ENCODE results near the gene TSPAN33.

TSPAN33 gene

DNA sequence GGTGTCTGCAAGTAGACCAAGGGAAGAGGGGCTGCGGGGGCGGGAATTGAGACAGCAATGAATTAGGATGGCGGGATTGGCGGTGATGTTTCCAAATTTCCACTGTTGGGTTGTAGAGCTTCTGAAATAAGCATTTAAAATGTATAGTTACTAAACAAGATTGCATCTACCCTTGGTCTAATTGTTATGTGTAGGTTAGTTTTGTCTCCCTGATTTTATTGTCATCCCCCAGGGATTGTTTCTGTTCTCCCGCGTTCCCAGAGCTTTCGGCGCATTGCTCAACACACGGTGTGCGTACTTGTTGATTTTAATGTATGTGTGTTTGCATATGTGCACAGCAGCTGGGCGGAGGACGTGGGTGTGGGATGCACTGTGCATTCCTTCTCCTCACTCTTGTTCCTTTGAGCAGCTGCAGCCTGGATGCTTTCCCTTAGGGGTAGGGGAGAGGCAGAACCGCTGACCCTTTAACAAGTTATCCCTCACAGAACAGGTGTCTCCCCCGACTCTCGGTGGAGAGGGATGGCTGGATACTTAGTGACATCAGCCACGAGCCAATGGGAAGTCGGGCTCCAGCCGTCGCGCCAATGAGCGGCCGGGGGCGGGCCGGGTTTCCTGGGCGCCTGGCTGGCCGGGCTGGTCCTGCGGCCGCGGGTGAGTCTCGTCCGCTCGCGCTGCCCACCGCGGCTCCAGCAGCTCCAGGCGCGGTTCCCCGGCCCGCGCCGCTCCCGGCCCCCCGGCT lies at the start of gene TSPAN33:
Gene TSPAN33, plus strand, starts transcription at position 613 of the 739 bp plus-strand sequence. CDS start 274 bp downstream, outside the sequence.
- no peaks in the 10 kb centered on the region for H3K36me3 ChIP-seq (ENCODE audit: insufficient read depth, low read length)
- H2AFZ ChIP-seq (ENCODE audit: low read depth, low read length), result peak within 1 kb of the TSS; percentile 51
- peak within 1 kb of the TSS; percentile 10 to 56; a peak in 3 of 4 replicates for H3K4me3 ChIP-seq (ENCODE audit: low read depth in 1 of 2, low read length in 2 of 2)
- H3K4me2 ChIP-seq (ENCODE audit: insufficient read depth, low read length), result peak within 1 kb of the TSS; percentile 73
- peaks cover 14% of the 10 kb centered on the region for H3K4me1 ChIP-seq (ENCODE audit: insufficient read depth, low read length)
- peak within 1 kb of the TSS; percentile 45; the same call in 1 of the 2 replicates for H3K9ac ChIP-seq (ENCODE audit: low read depth, low read length)
- H3K27me3 ChIP-seq (ENCODE audit: insufficient read depth, low read length, poor library complexity), result peaks cover 57% of the 10 kb centered on the region
- H4K20me1 ChIP-seq (ENCODE audit: insufficient read depth, low read length), result 0 out of 2 replicates have a peak, but pooled peaks cover 4% of the 10 kb centered on the region
- ATAC-seq (ENCODE audit: insufficient read depth, low read depth) (peak; percentile 94), DNase-seq (peak; percentile 53)
- H3K79me2 ChIP-seq (ENCODE audit: insufficient read depth, low read length), result no peaks in the 10 kb centered on the region
- TF ChIP-seq EZH2 (IDR thresholded peaks at IDR 0.05; ENCODE audit: borderline replicate concordance, low read depth, low read length, severe bottlenecking) (peak; percentile 98), CTCF (IDR thresholded peaks at IDR 0.05; ENCODE audit: borderline replicate concordance, extremely low read depth, low read length, poor library complexity, severe bottlenecking) (no peak)
- H3K9me3 ChIP-seq (ENCODE audit: insufficient read depth, low read length, severe bottlenecking), result no peaks in the 10 kb centered on the region
- H3K27ac ChIP-seq (ENCODE audit: low read length), result no peak within 1 kb of the TSS

- H3K9ac ChIP-seq (ENCODE audit: low read depth, low read length), result no peak overlapping the region
- no peaks in the 10 kb centered on the region for H3K79me2 ChIP-seq (ENCODE audit: insufficient read depth, low read length)
- no peaks in the 10 kb centered on the region for H3K27me3 ChIP-seq (ENCODE audit: insufficient read depth, low read length, poor library complexity)
- TF ChIP-seq EZH2 (IDR thresholded peaks at IDR 0.05; ENCODE audit: borderline replicate concordance, low read depth, low read length, severe bottlenecking), result no peak
- no peak for TF ChIP-seq CTCF (IDR thresholded peaks at IDR 0.05; ENCODE audit: borderline replicate concordance, extremely low read depth, low read length, poor library complexity, severe bottlenecking)
- ATAC-seq (ENCODE audit: insufficient read depth, low read depth), result peak; percentile 96
- no peak overlapping the region for H3K4me3 ChIP-seq (ENCODE audit: low read depth in 1 of 2, low read length in 2 of 2)
- H3K27ac ChIP-seq (ENCODE audit: low read length), result 0 out of 2 replicates have a peak overlapping the region, but pooled peaks have one; percentile 9
- H4K20me1 ChIP-seq (ENCODE audit: insufficient read depth, low read length), result no peaks in the 10 kb centered on the region
- no peaks in the 10 kb centered on the region for H3K36me3 ChIP-seq (ENCODE audit: insufficient read depth, low read length)
- H3K4me1 ChIP-seq (ENCODE audit: insufficient read depth, low read length), result peaks cover 21% of the 10 kb centered on the region
- H3K9me3 ChIP-seq (ENCODE audit: insufficient read depth, low read length, severe bottlenecking), result no peaks in the 10 kb centered on the region
- peak; percentile 77 for DNase-seq
- 0 out of 2 replicates have a peak overlapping the region, but pooled peaks have one; percentile 8 for H2AFZ ChIP-seq (ENCODE audit: low read depth, low read length)
- no peak overlapping the region for H3K4me2 ChIP-seq (ENCODE audit: insufficient read depth, low read length)
Observed at GRCh38 chr7:129095258-129095657, 49.2 kb upstream of the TSPAN33 start.

DNA sequence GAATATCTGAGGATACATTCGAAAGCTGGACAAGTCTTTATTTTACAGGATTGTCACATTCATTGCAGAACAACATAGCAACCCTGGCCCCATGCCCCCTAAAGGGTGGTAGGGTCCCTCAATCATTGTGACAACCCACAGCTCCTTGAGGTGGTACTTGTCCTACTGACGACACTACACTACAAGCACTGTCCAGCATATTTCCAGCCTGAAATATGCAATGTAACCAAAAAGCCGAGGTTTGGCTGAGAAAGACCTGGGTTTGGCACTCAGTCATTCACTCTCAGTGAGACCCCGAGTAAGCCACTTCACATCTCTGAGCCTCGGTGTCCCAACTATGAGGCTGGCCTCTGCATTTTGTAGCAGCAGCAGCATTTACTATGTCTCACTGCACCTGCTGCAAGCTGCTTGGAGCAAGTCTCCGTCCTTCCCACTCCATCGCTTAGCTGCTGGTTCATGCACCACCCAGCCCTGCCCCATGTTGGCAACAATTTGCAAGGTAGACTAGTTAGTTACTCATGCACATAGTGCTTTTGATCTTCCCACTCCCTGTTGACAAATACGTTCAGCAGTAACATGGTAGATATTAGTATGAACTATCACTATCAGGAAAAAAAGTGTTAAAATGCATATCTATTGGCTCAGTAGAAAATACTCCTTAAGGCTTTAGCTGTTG lies 46.0 kb upstream of the TSPAN33 start:
- no peaks in the 10 kb centered on the region for H3K79me2 ChIP-seq (ENCODE audit: insufficient read depth, low read length)
- no peak overlapping the region for H3K27ac ChIP-seq (ENCODE audit: low read length)
- H2AFZ ChIP-seq (ENCODE audit: low read depth, low read length), result no peak overlapping the region
- ATAC-seq (ENCODE audit: insufficient read depth, low read depth), result no peak
- no peaks in the 10 kb centered on the region for H3K27me3 ChIP-seq (ENCODE audit: insufficient read depth, low read length, poor library complexity)
- TF ChIP-seq CTCF (IDR thresholded peaks at IDR 0.05; ENCODE audit: borderline replicate concordance, extremely low read depth, low read length, poor library complexity, severe bottlenecking), result no peak
- TF ChIP-seq EZH2 (IDR thresholded peaks at IDR 0.05; ENCODE audit: borderline replicate concordance, low read depth, low read length, severe bottlenecking), result no peak
- no peak overlapping the region for H3K4me2 ChIP-seq (ENCODE audit: insufficient read depth, low read length)
- H3K9me3 ChIP-seq (ENCODE audit: insufficient read depth, low read length, severe bottlenecking), result no peaks in the 10 kb centered on the region
- H4K20me1 ChIP-seq (ENCODE audit: insufficient read depth, low read length), result no peaks in the 10 kb centered on the region
- peaks cover 15% of the 10 kb centered on the region for H3K4me1 ChIP-seq (ENCODE audit: insufficient read depth, low read length)
- no peaks in the 10 kb centered on the region for H3K36me3 ChIP-seq (ENCODE audit: insufficient read depth, low read length)
- no peak overlapping the region for H3K4me3 ChIP-seq (ENCODE audit: low read depth in 1 of 2, low read length in 2 of 2)
- DNase-seq, result no peak
- H3K9ac ChIP-seq (ENCODE audit: low read depth, low read length), result no peak overlapping the region
